OCI-LY1 (cell line): ENCODE data around the gene RAB3GAP2.
"Not testable (repeated sequence)": the region's sequence is repeated elsewhere in the genome, so short reads cannot be mapped to it uniquely, and the experiment has no call there.

Source experiments
- H2AFZ ChIP-seq: fragments of 200-600 bp; sonication (generic), shearing (Covaris generic); 2 replicates; pipeline ENCODE4 v1.6.0; 2014; ENCODE audit warnings: antibody characterized with exemption, mild to moderate bottlenecking, low read length
- H3F3A ChIP-seq: fragments of 200-600 bp; sonication (generic), shearing (Covaris generic); 2 replicates; pipeline ENCODE4 v1.6.0; 2014; ENCODE audit warnings: mild to moderate bottlenecking, antibody characterized with exemption, low read length, moderate library complexity; ENCODE audit not compliant: insufficient read depth
- H3K27ac ChIP-seq: fragments of 200-600 bp; sonication (generic); 2 replicates; pipeline ENCODE4 v1.5.1; 2014; ENCODE audit warnings: low read length, mixed run types, mild to moderate bottlenecking, low read depth; ENCODE audit not compliant: poor library complexity, severe bottlenecking
- H3K27me3 ChIP-seq: fragments of 200-600 bp; sonication (generic); 2 replicates; pipeline ENCODE4 v1.6.0; 2014; ENCODE audit warnings: antibody characterized with exemption, mild to moderate bottlenecking, low read length, moderate library complexity; ENCODE audit not compliant: insufficient read depth
- H3K36me3 ChIP-seq: fragments of 200-600 bp; sonication (generic); 2 replicates; pipeline ENCODE4 v1.6.1; 2014; ENCODE audit warnings: mild to moderate bottlenecking, antibody characterized with exemption, low read length, moderate library complexity, mixed read lengths; ENCODE audit not compliant: insufficient read depth
- H3K4me1 ChIP-seq: fragments of 200-600 bp; sonication (generic); 2 replicates; pipeline ENCODE4 v1.5.1; 2014; ENCODE audit warnings: mild to moderate bottlenecking, low read length, moderate library complexity; ENCODE audit not compliant: insufficient read depth, severe bottlenecking
- H3K4me2 ChIP-seq: fragments of 200-600 bp; sonication (generic), shearing (Covaris generic); 2 replicates; pipeline ENCODE4 v1.6.1; 2014; ENCODE audit warnings: low read length
- H3K4me3 ChIP-seq: fragments of 200-600 bp; sonication (generic); 2 replicates; pipeline ENCODE4 v1.5.1; 2014; ENCODE audit warnings: low read length, low read depth, mild to moderate bottlenecking, mixed read lengths; ENCODE audit not compliant: poor library complexity, severe bottlenecking
- H3K79me2 ChIP-seq: fragments of 200-600 bp; shearing (Covaris generic); 2 replicates; pipeline ENCODE4 v1.6.1; 2016; ENCODE audit warnings: mixed run types, low read length, mixed read lengths; ENCODE audit not compliant: insufficient read depth
- H3K9ac ChIP-seq: fragments of 200-600 bp; sonication (generic), shearing (Covaris generic); 2 replicates; pipeline ENCODE4 v1.6.1; 2014; ENCODE audit warnings: mild to moderate bottlenecking, low read length, mixed read lengths
- H3K9me2 ChIP-seq: fragments of 200-600 bp; sonication (generic), shearing (Covaris generic); 2 replicates; pipeline ENCODE4 v1.6.1; 2014; ENCODE audit warnings: low read depth, mild to moderate bottlenecking, low read length, mixed read lengths
- H3K9me3 ChIP-seq: fragments of 200-600 bp; shearing (Covaris generic); 2 replicates; pipeline ENCODE4 v1.6.1; 2014; ENCODE audit warnings: low read length, mixed read lengths
- H4K20me1 ChIP-seq: fragments of 200-600 bp; sonication (generic), shearing (Covaris generic); 2 replicates; pipeline ENCODE4 v1.6.0; 2016; ENCODE audit warnings: mild to moderate bottlenecking, low read length; ENCODE audit not compliant: insufficient read depth
- CTCF ChIP-seq: fragments of 200-600 bp; sonication (generic), shearing (Covaris generic); IDR thresholded peaks from 2 replicates; pipeline ENCODE4 v1.5.1; 2017; ENCODE audit warnings: mild to moderate bottlenecking, antibody characterized with exemption, low read length, moderate library complexity, mixed read lengths
- EZH2 ChIP-seq: fragments of 200-600 bp; sonication (generic), shearing (Covaris generic); IDR thresholded peaks from 2 replicates; pipeline ENCODE4 v1.8.0; 2017; ENCODE audit warnings: borderline replicate concordance, mixed run types, mild to moderate bottlenecking, antibody characterized with exemption, low read length, moderate library complexity, mixed read lengths

Gene RAB3GAP2

DNA sequence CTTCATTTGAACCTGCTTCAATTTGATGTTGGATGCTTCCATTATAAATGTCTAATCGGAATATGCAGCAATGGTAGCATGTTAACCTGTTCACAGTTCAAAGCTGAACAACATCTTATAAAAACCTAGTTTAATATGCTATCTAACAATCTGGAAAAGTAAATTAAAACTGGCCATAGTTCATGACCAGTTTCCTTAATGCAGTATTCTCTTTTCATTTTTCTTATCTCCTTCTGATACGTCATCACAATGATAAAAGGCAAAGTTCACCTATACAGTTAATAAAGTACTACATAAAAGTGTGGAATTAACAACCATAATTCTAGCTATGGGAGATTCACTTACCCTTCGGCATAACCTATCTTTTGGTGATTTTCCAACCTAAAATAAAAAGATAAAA, 113.2 kb downstream of the RAB3GAP2 start:
- peaks cover 77% of the 10 kb centered on the region for H3K36me3 ChIP-seq
- H3K27me3 ChIP-seq, result no peaks in the 10 kb centered on the region
- H4K20me1 ChIP-seq, result no peaks in the 10 kb centered on the region
- no peaks in the 10 kb centered on the region for H3K9me3 ChIP-seq
- no peak overlapping the region for H3K9ac ChIP-seq
- no peaks in the 10 kb centered on the region for H3K9me2 ChIP-seq
- no peak overlapping the region for H3K4me2 ChIP-seq
- H3F3A ChIP-seq, result no peaks in the 10 kb centered on the region
- H3K4me3 ChIP-seq, result no peak overlapping the region
- H3K27ac ChIP-seq, result no peak overlapping the region
- no peak for TF ChIP-seq CTCF
- TF ChIP-seq EZH2, result no peak
- H3K4me1 ChIP-seq, result no peaks in the 10 kb centered on the region
- H3K79me2 ChIP-seq, result no peaks in the 10 kb centered on the region
- no peak overlapping the region for H2AFZ ChIP-seq

GRCh38 chr1:220158530-220158929, 113.7 kb downstream of the RAB3GAP2 start:
- not testable (repeated sequence) for H3K9me3 ChIP-seq, H3F3A ChIP-seq, H3K9ac ChIP-seq, H3K4me3 ChIP-seq, H2AFZ ChIP-seq, H4K20me1 ChIP-seq, H3K4me1 ChIP-seq, H3K27me3 ChIP-seq, H3K9me2 ChIP-seq, H3K79me2 ChIP-seq, H3K4me2 ChIP-seq, H3K27ac ChIP-seq
- H3K36me3 ChIP-seq, result peaks cover 77% of the 10 kb centered on the region

GRCh38 chr1:220157738-220158137, 114.5 kb downstream of the RAB3GAP2 start:
- Histone ChIP-seq H3K4me1 (no peaks in the 10 kb centered on the region), H3F3A (no peaks in the 10 kb centered on the region), H3K4me2 (no peak overlapping the region), H3K9me2 (no peaks in the 10 kb centered on the region), H3K79me2 (no peaks in the 10 kb centered on the region), H3K9ac (no peak overlapping the region), H3K36me3 (peaks cover 80% of the 10 kb centered on the region), H3K9me3 (no peaks in the 10 kb centered on the region), H2AFZ (no peak overlapping the region), H4K20me1 (no peaks in the 10 kb centered on the region), H3K4me3 (no peak overlapping the region), H3K27me3 (no peaks in the 10 kb centered on the region), H3K27ac (no peak overlapping the region)
- TF ChIP-seq EZH2 (no peak), CTCF (no peak)

GRCh38 chr1:220156620-220157146, 115.6 kb downstream of the RAB3GAP2 start:
- no peaks in the 10 kb centered on the region for H3K9me2 ChIP-seq
- TF ChIP-seq CTCF (no peak), EZH2 (no peak)
- no peak overlapping the region for H2AFZ ChIP-seq
- no peaks in the 10 kb centered on the region for H3F3A ChIP-seq
- H4K20me1 ChIP-seq, result no peaks in the 10 kb centered on the region
- no peak overlapping the region for H3K27ac ChIP-seq
- H3K9me3 ChIP-seq, result no peaks in the 10 kb centered on the region
- H3K27me3 ChIP-seq, result no peaks in the 10 kb centered on the region
- H3K4me2 ChIP-seq, result no peak overlapping the region
- H3K79me2 ChIP-seq, result no peaks in the 10 kb centered on the region
- H3K4me3 ChIP-seq, result no peak overlapping the region
- H3K9ac ChIP-seq, result no peak overlapping the region
- H3K4me1 ChIP-seq, result no peaks in the 10 kb centered on the region
- peaks cover 80% of the 10 kb centered on the region for H3K36me3 ChIP-seq
